ENCODE measurements around the gene MEGF11.

GRCh38 chr15:66220601-66221000 is 32.9 kb downstream of the MEGF11 start:
- no peak for TF ChIP-seq CTCF (IDR thresholded peaks at IDR 0.05)
- no peak for TF ChIP-seq POLR2A (IDR thresholded peaks at IDR 0.05)

Measured in right lobe of liver (tissue), 4 donors.